ENCODE data around the gene THRA.

- TF ChIP-seq CTCF (IDR thresholded peaks at IDR 0.05), result no peak
- no peak for TF ChIP-seq POLR2A (IDR thresholded peaks at IDR 0.05)
These were observed 37.2 kb upstream of the THRA start for GRCh38 chr17:40025559-40025958.
